Measurements from ENCODE around the gene GNPDA2. TPM values are rescaled to one million over a fixed set of nuclear protein-coding genes. Genes with fewer than 3 reads are reported as not detected.

Gene GNPDA2
- total and polyA plus RNA-seq, 9 of the 15 experiments (the other 6 are each of a cell fraction or from before 2014, with no cell fraction given), result 10.6 to 20.4 (median 13.0) TPM

- no peak for FAIRE-seq
- H4K20me1 ChIP-seq (replicated peaks; ENCODE audit: control insufficient read depth, insufficient read depth, low read length), result no peaks in the 10 kb centered on the region; the same call in 1 of the 2 replicates
- TF ChIP-seq HDAC6 (IDR thresholded peaks at IDR 0.05; ENCODE audit: low read depth, low read length), result no peak
- peak; percentile 11; the same call in 1 of the 2 replicates for TF ChIP-seq C11orf30 (IDR thresholded peaks at IDR 0.05; ENCODE audit: low read depth)
- no peak for TF ChIP-seq CEBPG (CRISPR knock-in tag; IDR thresholded peaks at IDR 0.05)
- peak in 1 of 2 experiments; percentile 33; a peak in 1 of 4 replicates for TF ChIP-seq CEBPG (tag; conservative IDR thresholded peaks at IDR 0.05 in 1 of 2, IDR thresholded peaks at IDR 0.05 in 1 of 2)
- no peak for TF ChIP-seq HIVEP1 (CRISPR knock-in tag; IDR thresholded peaks at IDR 0.05)
- no peak for TF ChIP-seq TAF15 (IDR thresholded peaks at IDR 0.05; ENCODE audit: low read depth, low read length)
- 0 out of 2 replicates have a peak, but pooled peaks have one; percentile 4 for TF ChIP-seq NFRKB (IDR thresholded peaks at IDR 0.05; ENCODE audit: low read depth)
- no peak for TF ChIP-seq THRA (IDR thresholded peaks at IDR 0.05)
- TF ChIP-seq TRIM28 (IDR thresholded peaks at IDR 0.05), result no peak
- TF ChIP-seq ZNF232 (CRISPR knock-in tag; IDR thresholded peaks at IDR 0.05), result no peak
- TF ChIP-seq FOXM1 (IDR thresholded peaks at IDR 0.05; ENCODE audit: low read depth), result 0 out of 2 replicates have a peak, but pooled peaks have one; percentile 8
- no peak for TF ChIP-seq FOXM1 (CRISPR knock-in tag; IDR thresholded peaks at IDR 0.05; ENCODE audit: low read depth)
- no peak for TF ChIP-seq NR2C2 (CRISPR knock-in tag; IDR thresholded peaks at IDR 0.05)
- TF ChIP-seq NR2C2 (tag; IDR thresholded peaks at IDR 0.05), result no peak
- no peak for TF ChIP-seq ZNF217 (CRISPR knock-in tag; IDR thresholded peaks at IDR 0.05)
- no peak for TF ChIP-seq ZNF740 (CRISPR knock-in tag; IDR thresholded peaks at IDR 0.05)
- TF ChIP-seq ZNF740 (tag; IDR thresholded peaks at IDR 0.05), result no peak
- no peak for TF ChIP-seq FIP1L1 (IDR thresholded peaks at IDR 0.05; ENCODE audit: low read depth, low read length, poor library complexity, severe bottlenecking)
- TF ChIP-seq YY1 (IDR thresholded peaks at IDR 0.05; ENCODE audit: borderline replicate concordance in 1 of 3, control insufficient read depth in 1 of 3, extremely low read depth in 1 of 3, insufficient read depth in 3 of 3, insufficient read length in 1 of 3, insufficient replicate concordance in 2 of 3, low read depth in 1 of 3, low read length in 2 of 3), result peak in 1 of 3 experiments; percentile 17
- 0 out of 4 replicates have a peak, but pooled peaks of 1 of the 2 experiments have one; percentile 9 for TF ChIP-seq MLLT1 (IDR thresholded peaks at IDR 0.05)
- TF ChIP-seq DNMT1 (IDR thresholded peaks at IDR 0.05), result no peak
Measured at GRCh38 chr4:44725726-44726037, 674 bp downstream of the GNPDA2 start.

More at GRCh38 chr4:44725726-44726037, 674 bp downstream of the GNPDA2 start:
- DNase-seq (ENCODE audit: extremely low read depth in 1 of 4, low spot score in 3 of 4) (no peak), ATAC-seq (no peak)
- peaks cover 7 to 9% of the 10 kb centered on the region in 2 experiments; a peak in 4 of 5 replicates for H3K4me1 ChIP-seq (replicated peaks in 1 of 2; ENCODE audit: control insufficient read depth in 2 of 2, insufficient read depth in 2 of 2, low read length in 2 of 2)
- CTCF ChIA-PET (ENCODE audit: low intra/inter-chr PET ratio), result no interaction called here
- peak overlapping the region; percentile 68 for H3K4me3 ChIP-seq
- H3K9ac ChIP-seq (ENCODE audit: insufficient read depth in 1 of 2, low read depth in 2 of 2, low read length in 2 of 2), result peak overlapping the region; percentile 82 to 95
- POLR2A ChIA-PET, result interaction anchor here (0.8 to 2.7 kb wide), 4 partner anchors 8 to 47 kb away, joined by 3 to 13 read pairs (median 6); partner anchors contain the start of gene GUF1
- peak overlapping the region; percentile 87 for H3K27ac ChIP-seq (ENCODE audit: extremely low read depth, low read depth, low read length)
- BruUV-seq (replicated peaks), result no TSS peak
- no peaks in the 10 kb centered on the region for H3K9me1 ChIP-seq (ENCODE audit: control insufficient read depth, insufficient read depth, low read length)
- H3K4me2 ChIP-seq (ENCODE audit: insufficient read depth, low read length), result peak overlapping the region; percentile 92
- no peaks in the 10 kb centered on the region for H3K9me3 ChIP-seq (replicated peaks; ENCODE audit: control insufficient read depth, insufficient read depth, low read depth, low read length)
- peaks cover 56% of the 10 kb centered on the region for H3K79me2 ChIP-seq (ENCODE audit: control insufficient read depth, insufficient read depth, low read length)
- intact Hi-C loops (cut with micrococcal nuclease) (loop anchor here (1.0 kb wide), 1 partner anchor 47 kb away; the partner anchor contains the start of gene GUF1), in situ Hi-C loops (cut with MboI) (no loop called here)
- under 1% methylated on average over 9 of the region's 9 CpGs for WGBS (ENCODE audit: insufficient coverage, low coverage, missing lambda C conversion rate)
- H2AFZ ChIP-seq (ENCODE audit: low read depth, low read length), result peak overlapping the region; percentile 97
- H3K27me3 ChIP-seq (ENCODE audit: control insufficient read depth in 2 of 2, insufficient read depth in 2 of 2, low read length in 2 of 2), result no peaks in the 10 kb centered on the region
- H3K36me3 ChIP-seq (ENCODE audit: control insufficient read depth, insufficient read depth, low read length), result peaks cover 2% of the 10 kb centered on the region; the same call in 2 of the 3 replicates

All from K562 (cell line).